ENCODE data around the gene CCDC106. TPM values are rescaled to one million over a fixed set of nuclear protein-coding genes. Genes with fewer than 3 reads are reported as not detected.
A peak's percentile ranks its signal among the peaks of the same experiment; 100 is the strongest.

The CCDC106 gene
- total and polyA plus RNA-seq, 2 experiments from 2014 or later: 42.4 to 43.5 TPM

DNA sequence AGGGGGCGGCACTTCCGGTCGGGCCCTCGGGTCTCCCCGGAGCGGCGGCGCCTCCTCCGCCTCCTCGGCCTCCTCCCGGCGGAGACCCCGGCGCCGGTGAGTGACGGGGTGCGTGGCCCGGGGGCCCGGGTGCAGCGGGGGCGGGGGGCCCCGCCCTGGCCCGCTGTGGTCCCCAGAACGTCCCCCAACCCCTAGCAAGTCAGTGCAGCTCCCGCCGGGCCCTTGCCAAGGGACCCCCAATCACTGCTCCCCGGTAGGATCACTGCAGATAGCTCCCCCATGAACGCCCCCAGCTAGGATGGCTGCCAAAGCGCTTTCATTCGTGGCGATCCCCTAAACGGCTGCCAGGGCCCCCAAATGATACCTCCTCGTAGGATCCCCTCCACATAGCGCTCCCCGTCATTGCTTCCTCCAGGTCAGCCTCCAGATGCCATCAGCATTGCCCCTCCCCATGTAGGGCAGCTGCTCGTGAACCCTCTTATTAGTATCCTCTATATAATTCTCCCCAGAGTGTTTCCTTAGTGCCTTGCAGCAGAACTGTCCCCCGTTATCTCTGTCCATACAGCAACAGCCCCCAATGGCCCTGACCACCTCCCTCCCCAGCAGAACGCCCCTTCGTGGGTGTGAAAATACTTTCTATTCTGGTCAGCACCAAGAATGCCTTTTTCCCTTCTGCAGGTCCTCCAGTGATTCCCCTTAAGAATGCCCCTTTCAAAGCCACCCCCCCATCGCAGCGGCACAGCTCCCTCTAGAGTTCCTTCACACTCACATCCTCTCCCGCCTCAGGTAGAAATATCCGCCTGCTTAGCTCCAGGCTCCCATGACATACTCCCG is 42.2 kb upstream of the CCDC106 start, which contains the start of gene ZNF865:
ZNF865 (plus strand) TSS at position 11 of the 834 bp plus-strand sequence. CDS start 7,972 bp downstream, outside the sequence.
- peak; percentile 90 to 92 for DNase-seq (ENCODE audit: low read depth in 1 of 2, low spot score in 1 of 2)
- no peaks in the 10 kb centered on the region for H3K9me3 ChIP-seq (ENCODE audit: low read depth)
- peak within 1 kb of the TSS; percentile 94 for H3K4me3 ChIP-seq
- peak; percentile 78 for TF ChIP-seq CTCF (IDR thresholded peaks at IDR 0.05; ENCODE audit: low read depth, low read length)
- H3K27ac ChIP-seq: peak within 1 kb of the TSS; percentile 97
- peaks cover 6% of the 10 kb centered on the region for H3K4me1 ChIP-seq (ENCODE audit: low read depth)
- no peaks in the 10 kb centered on the region for H3K27me3 ChIP-seq
- H3K36me3 ChIP-seq: no peaks in the 10 kb centered on the region

- TF ChIP-seq CTCF (IDR thresholded peaks at IDR 0.05; ENCODE audit: low read depth, low read length): no peak
- H3K27ac ChIP-seq: peak overlapping the region; percentile 97
- H3K9me3 ChIP-seq (ENCODE audit: low read depth): no peaks in the 10 kb centered on the region
- H3K4me1 ChIP-seq (ENCODE audit: low read depth): peaks cover 12% of the 10 kb centered on the region
- DNase-seq (ENCODE audit: low read depth in 1 of 2, low spot score in 1 of 2): no peak
- no peaks in the 10 kb centered on the region for H3K36me3 ChIP-seq
- no peaks in the 10 kb centered on the region for H3K27me3 ChIP-seq
- peak overlapping the region; percentile 94 for H3K4me3 ChIP-seq
Measured at GRCh38 chr19:55606471-55606787, 41.6 kb upstream of the CCDC106 start.

GRCh38 chr19:55606817-55607216 is 41.2 kb upstream of the CCDC106 start:
- TF ChIP-seq CTCF (IDR thresholded peaks at IDR 0.05; ENCODE audit: low read depth, low read length): no peak
- H3K36me3 ChIP-seq: no peaks in the 10 kb centered on the region
- H3K9me3 ChIP-seq (ENCODE audit: low read depth): no peaks in the 10 kb centered on the region
- no peak for DNase-seq (ENCODE audit: low read depth in 1 of 2, low spot score in 1 of 2)
- peak overlapping the region; percentile 94 for H3K4me3 ChIP-seq
- H3K27ac ChIP-seq: peak overlapping the region; percentile 97
- no peaks in the 10 kb centered on the region for H3K27me3 ChIP-seq
- H3K4me1 ChIP-seq (ENCODE audit: low read depth): peaks cover 16% of the 10 kb centered on the region

- H3K4me1 ChIP-seq (ENCODE audit: low read depth): peaks cover 16% of the 10 kb centered on the region
- no peak overlapping the region for H3K4me3 ChIP-seq
- H3K27me3 ChIP-seq: no peaks in the 10 kb centered on the region
- H3K36me3 ChIP-seq: no peaks in the 10 kb centered on the region
- DNase-seq (ENCODE audit: low read depth in 1 of 2, low spot score in 1 of 2): no peak
- no peak overlapping the region for H3K27ac ChIP-seq
- TF ChIP-seq CTCF (IDR thresholded peaks at IDR 0.05; ENCODE audit: low read depth, low read length): no peak
- H3K9me3 ChIP-seq (ENCODE audit: low read depth): no peaks in the 10 kb centered on the region
Measured at GRCh38 chr19:55609326-55609725, 38.7 kb upstream of the CCDC106 start.

DNA sequence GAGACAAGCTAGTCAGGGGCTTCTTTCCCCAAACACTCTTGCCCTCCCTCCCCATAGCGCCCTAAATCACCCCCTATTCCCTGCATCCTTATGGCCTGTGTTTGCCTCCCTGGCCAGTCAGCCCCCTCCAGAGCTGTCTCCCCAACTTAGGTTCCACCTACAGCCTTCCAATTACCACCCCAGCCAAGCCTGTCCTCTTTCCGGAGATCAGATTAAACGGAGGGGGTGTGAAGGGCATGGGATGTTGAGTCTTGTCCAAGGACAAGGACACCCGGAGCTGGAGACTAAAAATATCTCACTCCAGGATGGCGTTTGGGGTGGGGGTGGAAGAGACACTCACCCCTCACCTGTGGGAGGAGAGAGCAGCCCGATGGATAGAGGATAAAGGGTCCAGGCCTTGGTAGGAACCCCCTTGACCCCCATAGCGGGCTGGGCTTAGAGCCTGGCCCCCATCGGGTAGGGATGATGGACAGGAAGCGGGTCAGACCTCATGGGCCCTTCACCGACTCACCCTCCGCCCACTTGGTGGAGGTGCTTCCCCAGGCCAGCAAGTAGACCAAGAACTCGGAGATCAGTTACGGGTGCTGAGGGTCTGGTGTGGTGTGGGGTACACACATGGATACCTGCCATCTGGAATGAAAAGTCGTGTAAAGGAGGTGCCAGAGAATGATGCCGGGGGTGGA is 36.6 kb upstream of the CCDC106 start:
- no peak for TF ChIP-seq CTCF (IDR thresholded peaks at IDR 0.05; ENCODE audit: low read depth, low read length)
- H3K36me3 ChIP-seq: peaks cover 8% of the 10 kb centered on the region
- H3K27ac ChIP-seq: peak overlapping the region; percentile 85
- H3K4me1 ChIP-seq (ENCODE audit: low read depth): peaks cover 14% of the 10 kb centered on the region
- no peak overlapping the region for H3K4me3 ChIP-seq
- H3K27me3 ChIP-seq: no peaks in the 10 kb centered on the region
- no peaks in the 10 kb centered on the region for H3K9me3 ChIP-seq (ENCODE audit: low read depth)
- DNase-seq (ENCODE audit: low read depth in 1 of 2, low spot score in 1 of 2): no peak

Measured in cardiac muscle cell (in vitro differentiated cells and primary cell).